ENCODE data around the gene ANK3. TPM values are rescaled to one million over a fixed set of nuclear protein-coding genes. Genes with fewer than 3 reads are reported as not detected.

The ANK3 gene
- total and polyA plus RNA-seq, 8 donors: 3.6 to 115 (median 31.1) TPM

- intact Hi-C loops (cut with DNase I; ENCODE audit: low total_unique reads): loop anchor here (10.0 kb wide), 1 partner anchor 330 kb away; no protein-coding TSS in a partner anchor
- Histone ChIP-seq H3K27me3 (no peaks in the 10 kb centered on the region), H3K4me3 (no peak overlapping the region), H3K36me3 (peaks cover 0 to 3% (median 0%) of the 10 kb centered on the region in 4 donors), H3K9me3 (no peaks in the 10 kb centered on the region), H3K4me1 (no peaks in the 10 kb centered on the region), H3K27ac (no peak overlapping the region)
- no peak for TF ChIP-seq EP300 (IDR thresholded peaks at IDR 0.05)
- TF ChIP-seq POLR2A (IDR thresholded peaks at IDR 0.05): no peak
- TF ChIP-seq POLR2AphosphoS5 (IDR thresholded peaks at IDR 0.05): no peak
- no peak for TF ChIP-seq CTCF (IDR thresholded peaks at IDR 0.05)
- DNase-seq: peak in 1 of 2 donors; percentile 14
Measured at GRCh38 chr10:60105295-60105695, 284.4 kb downstream of the ANK3 start.

GRCh38 chr10:60101821-60102220 is 287.9 kb downstream of the ANK3 start:
- no peak overlapping the region for H3K27ac ChIP-seq
- H3K36me3 ChIP-seq: peaks cover 0 to 3% (median 0%) of the 10 kb centered on the region in 4 donors
- no peak overlapping the region for H3K4me3 ChIP-seq
- peaks cover 0 to 12% (median 4%) of the 10 kb centered on the region in 4 donors for H3K4me1 ChIP-seq
- TF ChIP-seq CTCF (IDR thresholded peaks at IDR 0.05) (no peak), EP300 (IDR thresholded peaks at IDR 0.05) (no peak), POLR2A (IDR thresholded peaks at IDR 0.05) (no peak), POLR2AphosphoS5 (IDR thresholded peaks at IDR 0.05) (no peak)
- WGBS, 5 donors: 73 to 80% (median 76%) methylated on average over 4 of the region's 4 CpGs
- H3K27me3 ChIP-seq: no peaks in the 10 kb centered on the region
- H3K9me3 ChIP-seq: no peaks in the 10 kb centered on the region
- intact Hi-C loops (cut with DNase I; ENCODE audit: low total_unique reads): loop anchor here (10.0 kb wide), 1 partner anchor 333 kb away; no protein-coding TSS in a partner anchor
- DNase-seq: no peak

GRCh38 chr10:60099998-60100747 is 289.5 kb downstream of the ANK3 start:
- Histone ChIP-seq H3K4me3 (no peak overlapping the region), H3K4me1 (peaks cover 0 to 14% (median 4%) of the 10 kb centered on the region in 4 donors), H3K9me3 (no peaks in the 10 kb centered on the region), H3K36me3 (no peaks in the 10 kb centered on the region), H3K27ac (no peak overlapping the region), H3K27me3 (no peaks in the 10 kb centered on the region)
- intact Hi-C loops (cut with DNase I; ENCODE audit: low total_unique reads): loop anchor here (10.0 kb wide), 1 partner anchor 335 kb away; no protein-coding TSS in a partner anchor
- TF ChIP-seq POLR2AphosphoS5 (IDR thresholded peaks at IDR 0.05) (no peak), CTCF (IDR thresholded peaks at IDR 0.05) (peak in 5 of 7 experiments; percentile 18 to 61 (median 53))
- peak in 1 of 2 donors; percentile 83 for DNase-seq
- WGBS, 5 donors: 56 to 70% (median 68%) methylated on average over 2 of the region's 2 CpGs

GRCh38 chr10:60098677-60099601 is 290.7 kb downstream of the ANK3 start:
- no peak for DNase-seq
- 55 to 65% (median 60%) methylated on average over 4 of the region's 4 CpGs for WGBS, 5 donors
- TF ChIP-seq CTCF (IDR thresholded peaks at IDR 0.05): no peak
- no peaks in the 10 kb centered on the region for H3K36me3 ChIP-seq
- no peaks in the 10 kb centered on the region for H3K27me3 ChIP-seq
- no peak overlapping the region for H3K4me3 ChIP-seq
- H3K27ac ChIP-seq: no peak overlapping the region
- peaks cover 0 to 14% (median 4%) of the 10 kb centered on the region in 4 donors for H3K4me1 ChIP-seq
- no peaks in the 10 kb centered on the region for H3K9me3 ChIP-seq
- intact Hi-C loops (cut with DNase I; ENCODE audit: low total_unique reads): no loop called here
